AG08395 (cell line): Measurements from ENCODE around the gene POMT1.
A peak's percentile ranks its signal among the peaks of the same experiment; 100 is the strongest.
"Not testable (repeated sequence)": the region's sequence is repeated elsewhere in the genome, so short reads cannot be mapped to it uniquely, and the experiment has no call there.

Source experiments
- DNase-seq: peaks from one replicate; pipeline ENCODE4 v3.0.0; 2012; ENCODE audit warnings: mixed read lengths, low spot score

The POMT1 gene

DNA sequence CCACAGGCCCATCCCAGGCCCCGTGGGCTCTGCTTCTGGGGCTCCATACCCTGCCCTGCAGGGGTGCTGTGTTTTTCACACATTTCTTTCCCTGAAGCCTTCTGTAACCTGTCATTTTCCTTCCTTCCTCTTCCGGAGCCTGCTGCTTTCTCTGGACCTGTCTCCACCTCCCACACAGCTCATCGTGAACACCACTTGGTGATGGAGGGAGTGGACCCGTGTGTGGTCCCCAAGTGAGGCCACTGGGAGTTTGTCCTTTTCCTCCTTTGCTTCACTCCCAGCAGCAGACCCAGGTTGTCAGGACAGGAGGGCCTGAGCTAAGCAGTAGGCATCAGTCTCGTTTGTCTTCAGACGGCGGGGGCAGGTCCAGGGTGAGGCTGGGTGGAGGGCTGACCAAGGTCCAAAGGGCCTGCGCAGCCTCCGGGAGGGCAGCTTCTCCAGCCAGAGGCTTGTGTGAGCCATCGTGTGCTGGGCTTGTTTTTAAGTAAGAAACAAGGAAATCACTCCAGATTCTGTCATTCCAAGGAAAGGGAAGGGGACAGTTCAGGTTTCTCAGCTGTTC, 5.8 kb upstream of the POMT1 start:
- no peak for DNase-seq

- DNase-seq, result no peak
These were observed 3.4 kb upstream of the POMT1 start for GRCh38 chr9:131499254-131499767.

DNA sequence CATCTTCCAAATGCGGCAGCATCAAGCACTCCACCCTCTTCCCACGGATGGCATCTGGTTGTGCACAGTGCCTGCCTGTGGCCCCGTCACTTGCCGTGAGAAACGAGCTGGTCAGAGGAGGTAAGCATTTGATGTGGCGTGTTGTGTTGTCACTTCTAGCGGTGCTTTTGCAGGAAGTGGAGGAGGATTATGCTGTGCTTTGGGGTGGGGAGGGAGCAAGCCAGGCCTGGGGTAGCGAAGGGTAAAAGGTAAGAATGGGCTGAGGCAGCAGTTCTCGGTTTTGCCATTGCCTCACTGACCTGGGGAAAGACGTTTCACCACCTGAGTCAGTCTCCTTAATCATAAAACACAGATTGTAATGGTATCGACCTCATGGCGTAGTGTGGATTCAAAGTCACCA, 2.3 kb upstream of the POMT1 start:
- DNase-seq, result no peak

GRCh38 chr9:131500939-131501541, 1.7 kb upstream of the POMT1 start:
- DNase-seq, result peak; percentile 40

GRCh38 chr9:131503626-131504465, 1.1 kb downstream of the POMT1 start:
- DNase-seq, result peak; percentile 57

DNA sequence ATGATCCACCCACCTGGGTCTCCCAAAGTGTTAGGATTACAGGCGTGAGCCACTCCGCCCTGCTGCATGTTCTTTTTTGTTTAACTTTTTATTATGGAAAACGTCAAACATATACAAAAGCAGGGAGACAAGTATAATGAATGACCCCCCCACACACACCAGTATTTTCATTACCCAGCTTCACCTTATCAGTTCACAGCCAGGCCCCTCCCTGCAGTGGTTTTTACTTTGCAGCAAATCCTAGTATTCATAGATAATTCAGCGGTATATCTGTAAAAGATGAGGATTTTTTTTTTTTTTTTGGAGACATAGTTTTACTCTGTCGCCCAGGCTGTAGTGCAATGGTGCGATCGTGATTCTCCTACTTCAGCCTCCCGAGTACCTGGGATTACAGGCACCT, 2.3 kb downstream of the POMT1 start:
- DNase-seq, result no peak

GRCh38 chr9:131511416-131511815, 8.7 kb downstream of the POMT1 start:
- no peak for DNase-seq

- no peak for DNase-seq
These were observed 9.2 kb downstream of the POMT1 start for GRCh38 chr9:131511880-131512279.

DNA sequence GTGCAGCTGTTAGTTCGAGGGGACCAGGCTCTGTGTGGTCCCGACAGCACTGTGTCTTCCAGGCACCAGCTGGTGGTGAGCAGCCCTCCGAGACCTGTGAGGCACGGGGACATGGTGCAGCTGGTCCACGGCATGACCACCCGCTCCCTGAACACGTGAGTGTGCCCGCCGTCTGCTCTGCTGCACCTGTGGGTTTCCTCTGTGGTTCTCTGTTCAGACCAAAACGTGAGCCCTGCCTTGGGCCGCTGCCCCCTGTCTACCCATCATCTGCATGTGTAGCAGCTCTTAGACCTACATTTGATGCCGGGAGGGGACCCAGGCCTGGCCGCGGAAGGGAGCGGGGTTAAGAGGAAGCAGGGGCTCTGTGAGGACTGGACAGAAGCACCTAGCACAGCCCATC, 10.5 kb downstream of the POMT1 start:
- no peak for DNase-seq

- DNase-seq, result not testable (repeated sequence)
These were observed 12.9 kb downstream of the POMT1 start for GRCh38 chr9:131515559-131516031.

DNA sequence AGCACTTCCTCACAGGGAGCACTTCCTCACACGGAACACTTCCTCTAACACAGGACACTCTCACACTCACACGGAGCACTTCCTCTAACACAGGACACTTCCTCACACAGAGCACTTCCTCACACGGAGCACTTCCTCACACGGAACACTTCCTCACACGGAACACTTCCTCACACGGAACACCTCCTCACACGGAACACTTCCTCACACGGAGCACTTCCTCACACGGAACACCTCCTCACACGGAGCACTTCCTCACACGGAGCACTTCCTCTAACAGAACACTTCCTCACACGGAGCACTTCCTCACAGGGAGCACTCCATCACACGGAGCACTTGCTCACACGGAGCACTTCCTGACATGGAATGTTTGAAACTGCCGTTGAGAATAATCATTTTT, 13.4 kb downstream of the POMT1 start:
- no peak for DNase-seq

DNA sequence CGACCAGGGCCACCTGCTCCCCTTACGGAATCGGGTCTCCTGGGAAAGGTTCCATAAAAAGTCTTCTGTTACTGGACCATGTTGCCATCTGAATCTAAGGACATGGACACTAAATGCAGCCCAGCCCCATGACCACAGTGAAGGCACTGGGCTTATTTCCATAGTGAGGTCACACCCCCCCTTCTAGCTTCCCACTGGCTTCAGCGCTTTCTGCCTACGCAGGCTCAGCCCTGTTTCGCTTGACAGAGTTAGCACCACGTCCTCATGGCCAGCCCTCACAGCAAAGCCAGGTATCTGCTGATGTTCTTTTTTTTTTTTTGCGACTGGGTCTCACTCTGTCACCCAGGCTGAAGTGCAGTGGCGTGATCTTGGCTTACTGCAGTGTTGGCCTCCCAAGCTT, 14.2 kb downstream of the POMT1 start:
- no peak for DNase-seq

- DNase-seq, result no peak
These were observed 15.1 kb downstream of the POMT1 start for GRCh38 chr9:131517761-131518190.

- no peak for DNase-seq
These were observed 15.8 kb downstream of the POMT1 start for GRCh38 chr9:131518553-131518952.

- DNase-seq, result no peak
These were observed 17.8 kb downstream of the POMT1 start for GRCh38 chr9:131520503-131520902.

GRCh38 chr9:131521203-131521602, 18.5 kb downstream of the POMT1 start:
- no peak for DNase-seq

- no peak for DNase-seq
These were observed 19.1 kb downstream of the POMT1 start for GRCh38 chr9:131521822-131522221.

DNA sequence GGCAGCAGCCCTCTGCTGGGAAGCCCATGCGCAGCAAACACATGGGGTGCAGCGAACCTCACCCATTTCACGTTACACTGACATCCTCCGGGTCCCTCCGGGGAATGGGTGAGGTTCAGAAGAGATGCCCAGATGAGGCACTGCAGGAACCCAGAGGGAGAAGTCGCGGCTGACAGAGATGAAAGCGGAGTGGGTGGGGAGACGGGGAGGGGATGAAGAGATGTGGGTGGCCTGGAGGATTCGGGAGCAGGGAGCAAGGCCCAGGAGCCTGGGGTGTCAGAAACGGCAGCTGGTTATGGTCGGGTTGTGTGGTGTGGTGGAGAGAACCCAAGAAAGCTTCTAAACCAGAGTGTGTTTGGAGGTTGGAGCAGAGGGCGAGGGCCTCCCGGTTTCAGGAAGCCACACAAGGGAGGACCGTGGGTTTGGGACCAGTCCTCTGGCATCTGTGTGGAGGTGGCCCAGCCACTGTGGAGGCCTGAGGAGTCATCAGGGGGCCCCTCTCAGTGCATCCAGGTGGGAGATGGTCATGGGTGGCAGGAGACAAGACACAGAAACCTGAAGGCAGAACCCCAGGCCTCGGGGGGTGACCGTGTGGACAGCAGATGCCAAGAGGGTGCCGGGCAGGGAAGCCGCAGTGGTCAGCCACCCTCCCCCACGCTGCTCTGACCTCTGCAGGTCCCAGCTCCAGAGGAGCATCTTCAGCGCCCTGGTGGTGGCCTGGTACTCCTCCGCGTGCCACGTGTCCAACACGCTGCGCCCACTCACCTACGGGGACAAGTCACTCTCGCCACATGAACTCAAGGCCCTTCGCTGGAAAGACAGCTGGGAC, 19.8 kb downstream of the POMT1 start:
- DNase-seq, result no peak

DNA sequence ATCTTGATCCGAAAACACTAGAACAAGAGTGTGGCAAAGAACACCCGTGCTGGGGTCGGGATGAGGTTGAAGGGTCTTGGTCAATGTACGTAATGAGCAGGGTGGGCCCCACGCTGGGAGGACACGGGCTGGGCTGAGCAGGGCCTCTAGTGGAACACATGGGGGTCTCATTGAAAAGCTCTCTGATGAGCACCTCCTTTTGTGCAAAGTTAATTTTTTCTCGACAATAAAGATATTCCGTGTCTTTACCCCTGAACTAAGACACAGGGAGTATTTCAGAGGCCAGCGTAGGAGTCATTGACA, 20.3 kb downstream of the POMT1 start:
- DNase-seq, result no peak

- no peak for DNase-seq
These were observed 21.0 kb downstream of the POMT1 start for GRCh38 chr9:131523451-131524435.
